ENCODE results near the gene L1CAM.

DNA sequence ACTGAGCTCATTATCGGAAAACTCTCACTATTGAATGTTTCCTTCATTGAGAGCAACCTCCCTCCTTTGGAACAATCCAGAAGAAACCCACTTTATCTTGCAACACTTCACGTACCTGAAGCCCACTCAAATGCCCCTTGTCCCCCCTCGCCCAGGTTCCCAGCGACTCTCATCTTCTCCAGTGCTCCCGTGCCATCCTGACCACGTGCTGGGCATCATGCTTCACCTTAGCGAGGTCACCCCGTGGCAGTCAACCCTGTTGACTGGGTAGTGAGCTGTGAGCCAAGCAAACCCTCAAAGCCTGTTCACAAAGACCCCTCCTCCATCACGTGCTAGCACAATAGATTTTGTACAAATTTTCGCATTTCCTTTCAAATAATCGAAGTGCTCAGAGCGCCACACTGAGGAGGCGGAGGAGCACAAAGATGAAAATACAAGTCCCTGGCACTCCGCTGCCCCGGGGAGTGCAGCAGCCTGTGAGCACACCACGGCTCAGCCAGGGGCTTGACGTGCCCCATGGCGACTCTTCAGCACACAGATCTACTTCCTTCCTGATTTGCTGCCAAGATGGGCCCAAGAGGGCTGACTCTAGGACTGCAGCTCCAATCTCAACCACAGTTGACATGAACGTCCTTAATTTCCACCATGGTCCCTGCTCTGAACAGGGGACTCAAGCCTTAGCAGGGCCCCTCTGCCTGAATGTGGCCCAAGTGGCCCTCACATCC is 71.2 kb downstream of the L1CAM start:
- TF ChIP-seq GATA3 (IDR thresholded peaks at IDR 0.05; ENCODE audit: low read depth, low read length): no peak
- TF ChIP-seq GATA2 (IDR thresholded peaks at IDR 0.05; ENCODE audit: low read depth, low read length): no peak

Data from SH-SY5Y (cell line).